ENCODE data around the gene GSK3A. TPM values are rescaled to one million over a fixed set of nuclear protein-coding genes. Genes with fewer than 3 reads are reported as not detected.
A peak's percentile ranks its signal among the peaks of the same experiment; 100 is the strongest.

GSK3A gene
- total and polyA plus RNA-seq, 9 of the 15 experiments (the other 6 are each of a cell fraction or from before 2014, with no cell fraction given) = 0.62 to 90.7 (median 33.3) TPM

- Histone ChIP-seq H3K27me3 (ENCODE audit: control insufficient read depth in 2 of 2, insufficient read depth in 2 of 2, low read length in 2 of 2) (no peaks in the 10 kb centered on the region), H3K4me2 (ENCODE audit: insufficient read depth, low read length) (peak overlapping the region; percentile 60), H3K9me3 (replicated peaks; ENCODE audit: control insufficient read depth, insufficient read depth, low read depth, low read length) (no peaks in the 10 kb centered on the region), H2AFZ (ENCODE audit: low read depth, low read length) (no peak overlapping the region), H4K20me1 (replicated peaks; ENCODE audit: control insufficient read depth, insufficient read depth, low read length) (no peaks in the 10 kb centered on the region; the same call in 1 of the 2 replicates), H3K27ac (ENCODE audit: extremely low read depth, low read depth, low read length) (peak overlapping the region; percentile 80), H3K36me3 (ENCODE audit: control insufficient read depth, insufficient read depth, low read length) (peaks cover 94% of the 10 kb centered on the region), H3K9ac (ENCODE audit: insufficient read depth in 1 of 2, low read depth in 2 of 2, low read length in 2 of 2) (peak overlapping the region; percentile 30 to 34; a peak in 3 of 4 replicates), H3K4me1 (replicated peaks in 1 of 2; ENCODE audit: control insufficient read depth in 2 of 2, insufficient read depth in 2 of 2, low read length in 2 of 2) (peaks cover 24 to 27% of the 10 kb centered on the region in 2 experiments), H3K9me1 (ENCODE audit: control insufficient read depth, insufficient read depth, low read length) (no peaks in the 10 kb centered on the region), H3K79me2 (ENCODE audit: control insufficient read depth, insufficient read depth, low read length) (peaks cover 79% of the 10 kb centered on the region), H3K4me3 (no peak overlapping the region)
- intact Hi-C loops (cut with micrococcal nuclease) (no loop called here), in situ Hi-C loops (cut with MboI) (no loop called here)
- peak; percentile 43 to 75 (median 58) for DNase-seq (ENCODE audit: extremely low read depth in 1 of 4, low spot score in 3 of 4)
- POLR2A ChIA-PET = interaction anchor here (0.7 to 1.5 kb wide), 4 partner anchors 8 to 129 kb away, joined by 3 to 6 read pairs (median 3); no protein-coding TSS in a partner anchor
- ATAC-seq = peak; percentile 85
- FAIRE-seq = peak; percentile 87
- 25% methylated on average over 5 of the region's 6 CpGs for WGBS (ENCODE audit: insufficient coverage, low coverage, missing lambda C conversion rate)
- CTCF ChIA-PET (ENCODE audit: low intra/inter-chr PET ratio) = no interaction called here
- no TSS peak for BruUV-seq (replicated peaks)
- TF ChIP-seq ZNF175 (CRISPR knock-in tag; IDR thresholded peaks at IDR 0.05; ENCODE audit: low read depth) (peak; percentile 92), KDM1A (IDR thresholded peaks at IDR 0.05) (no peak), ZHX1 (conservative IDR thresholded peaks at IDR 0.05; ENCODE audit: low read length) (no peak), MLLT1 (IDR thresholded peaks at IDR 0.05) (peak in 1 of 2 experiments; percentile 57; a peak in 2 of 4 replicates), KLF1 (tag; IDR thresholded peaks at IDR 0.05) (no peak), BRF2 (IDR thresholded peaks at IDR 0.05; ENCODE audit: borderline replicate concordance, insufficient read depth, insufficient read length) (no peak), JUNB (CRISPR knock-in tag; conservative IDR thresholded peaks at IDR 0.05) (no peak), RERE (CRISPR knock-in tag; IDR thresholded peaks at IDR 0.05; ENCODE audit: borderline replicate concordance) (no peak)
These were observed 34.6 kb downstream of the GSK3A start for GRCh38 chr19:42207767-42208271.
